HepG2 (cell line): Measurements from ENCODE around the gene OGFR. TPM values are rescaled to one million over a fixed set of nuclear protein-coding genes. Genes with fewer than 3 reads are reported as not detected.
A peak's percentile ranks its signal among the peaks of the same experiment; 100 is the strongest.

Experiments
- ARNT ChIP-seq: fragments of 450-650 bp; IDR thresholded peaks from 2 replicates; pipeline ENCODE4 v1.6.1; 2017
- ATAD3A ChIP-seq: sonication (generic); formaldehyde crosslinking; IDR thresholded peaks from 2 replicates; pipeline ENCODE4 v1.4.0; 2020; ENCODE audit warnings: missing genetic modification reagents
- ATRX ChIP-seq: sonication (generic); formaldehyde crosslinking; IDR thresholded peaks from 2 replicates; pipeline ENCODE4 v1.4.0; 2020; ENCODE audit warnings: missing genetic modification reagents, borderline replicate concordance
- HNRNPL ChIP-seq: fragments of 200-400 bp; formaldehyde crosslinking; IDR thresholded peaks from 2 replicates; pipeline ENCODE4 v1.6.1; 2017; ENCODE audit warnings: mild to moderate bottlenecking, low read depth, low read length
- HOXD1 ChIP-seq: sonication (generic); formaldehyde crosslinking; IDR thresholded peaks from 2 replicates; pipeline ENCODE4 v1.5.0; 2020; ENCODE audit warnings: missing genetic modification reagents
- MAZ ChIP-seq, 2 experiments: sonication (generic) in 1 of 2; formaldehyde crosslinking in 1 of 2; IDR thresholded peaks; 2 replicates each; pipeline versions ENCODE4 v1.5.0 to v1.6.1; 2012 to 2020; ENCODE audit warnings: low read depth in 2 of 2, mild to moderate bottlenecking in 2 of 2, borderline replicate concordance in 1 of 2, improper control_type of control experiment in 1 of 2, low read length in 1 of 2, missing genetic modification reagents in 1 of 2, moderate library complexity in 1 of 2
- NAIF1 ChIP-seq: sonication (generic); formaldehyde crosslinking; IDR thresholded peaks from 2 replicates; pipeline ENCODE4 v1.5.0; 2020; ENCODE audit warnings: mild to moderate bottlenecking, missing genetic modification reagents, borderline replicate concordance
- PTBP1 ChIP-seq: fragments of 200-400 bp; formaldehyde crosslinking; IDR thresholded peaks from 2 replicates; pipeline ENCODE4 v1.6.1; 2018; ENCODE audit warnings: low read length, low read depth; ENCODE audit not compliant: poor library complexity, severe bottlenecking
- REL ChIP-seq: sonication (generic); formaldehyde crosslinking; conservative IDR thresholded peaks from 2 replicates; pipeline ENCODE4 v1.8.0; 2022; ENCODE audit warnings: mild to moderate bottlenecking, missing genetic modification reagents, moderate library complexity
- STAG1 ChIP-seq: sonication (generic); formaldehyde crosslinking; IDR thresholded peaks from 2 replicates; pipeline ENCODE4 v1.4.0; 2020; ENCODE audit warnings: missing genetic modification reagents
- TSC22D2 ChIP-seq: sonication (generic); formaldehyde crosslinking; IDR thresholded peaks from 2 replicates; pipeline ENCODE4 v1.5.1; 2020; ENCODE audit warnings: missing genetic modification reagents, mild to moderate bottlenecking, borderline replicate concordance
- ZNF260 ChIP-seq: sonication (generic); formaldehyde crosslinking; IDR thresholded peaks from 2 replicates; pipeline ENCODE4 v1.4.0; 2020; ENCODE audit warnings: missing genetic modification reagents, low read depth, mild to moderate bottlenecking, borderline replicate concordance
- ZNF383 ChIP-seq: sonication (generic); formaldehyde crosslinking; IDR thresholded peaks from 2 replicates; pipeline ENCODE4 v1.4.0; 2020; ENCODE audit warnings: missing genetic modification reagents, mild to moderate bottlenecking, borderline replicate concordance
- ZNF614 ChIP-seq: IDR thresholded peaks from 2 replicates; pipeline ENCODE4 v1.6.1; 2018; ENCODE audit warnings: missing biosample characterization, missing genetic modification reagents, inconsistent platforms, borderline replicate concordance
- ZNF724P ChIP-seq: sonication (generic); formaldehyde crosslinking; IDR thresholded peaks from 2 replicates; pipeline ENCODE4 v1.8.0; 2022; ENCODE audit warnings: missing genetic modification reagents, borderline replicate concordance
- polyA plus RNA-seq, 8 experiments: library from polyadenylated mRNA; depleted of rRNA in 3 of 8; stranded (reverse) in 7 of 8; unstranded in 1 of 8; fragments of >200 nt; fragmentation: Illumina TruSeq in 4 of 8; extraction: Trizol in 4 of 8; gene quantifications; 2 replicates each; pipeline versions ENCODE4 v1.2.1 to v1.2.3, GENCODE V29; 2011 to 2016; ENCODE audit warnings: low read depth in 4 of 8, missing spikeins in 1 of 8, mixed read lengths in 1 of 8; ENCODE audit not compliant: insufficient read depth in 1 of 8
- total RNA-seq, 5 experiments: library from RNA; depleted of rRNA; stranded (reverse); fragments of >200 nt; fragmentation: Illumina TruSeq; extraction: Trizol; gene quantifications; 2 replicates each; pipeline ENCODE4 v1.2.3, GENCODE V29; 2016; ENCODE audit warnings: low read depth in 1 of 5
- TF ChIP-seq, protein P1 (sequence below): sonication (generic); formaldehyde crosslinking; IDR thresholded peaks from 2 replicates; pipeline ENCODE4 v1.4.0; 2020; ENCODE audit warnings: mild to moderate bottlenecking, missing genetic modification reagents
- TF ChIP-seq, protein P2 (sequence below): IDR thresholded peaks from 2 replicates; pipeline ENCODE4 v1.6.1; 2012; ENCODE audit warnings: low read length, improper control_type of control experiment

OGFR gene
- total and polyA plus RNA-seq, 2 of the 13 experiments (the other 11 are each of a cell fraction or from before 2014, with no cell fraction given) = 47.7 to 81.8 TPM

DNA sequence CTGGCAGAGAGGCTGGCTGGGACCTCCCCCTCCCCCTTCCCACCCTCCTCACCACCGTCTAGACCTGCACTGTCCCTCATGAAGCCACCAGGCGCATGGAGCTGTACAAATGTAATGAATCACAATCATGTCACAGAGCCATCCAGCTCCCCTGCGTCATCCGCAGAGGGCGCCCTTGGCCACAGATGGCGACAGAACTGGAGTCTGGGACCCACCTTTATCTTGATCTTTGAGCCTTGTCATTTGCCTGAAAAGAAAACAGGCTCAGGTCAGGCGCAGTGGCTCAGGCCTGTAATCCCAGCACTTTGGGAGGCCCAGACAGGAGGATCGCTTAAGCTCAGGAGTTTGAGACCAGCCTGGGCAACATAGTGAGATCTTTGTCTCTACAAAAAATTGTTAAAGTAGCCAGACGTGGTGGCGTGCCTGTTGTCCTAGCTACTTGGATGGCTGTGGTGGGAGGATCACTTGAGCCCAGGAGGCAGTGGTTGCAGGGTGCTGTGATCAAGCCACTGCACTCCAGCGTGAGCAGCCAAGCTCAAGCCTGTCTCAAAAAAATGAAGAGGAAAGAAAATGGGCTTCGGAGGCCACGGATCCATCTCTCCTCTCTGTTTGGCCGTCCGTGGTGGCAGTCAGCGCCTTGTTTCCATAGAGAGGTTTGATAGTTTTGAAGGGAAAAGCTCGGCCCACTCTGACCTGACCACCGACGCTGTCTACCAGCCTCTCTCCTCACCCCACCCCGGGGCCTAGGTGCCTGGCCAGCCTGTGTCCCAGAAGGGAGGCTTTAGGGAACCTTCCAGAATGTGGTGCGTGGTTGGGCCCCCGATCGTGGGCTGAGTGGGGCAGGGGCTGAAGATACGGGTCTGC is 18.4 kb downstream of the OGFR start (continued):
- TF ChIP-seq, protein P1, sequence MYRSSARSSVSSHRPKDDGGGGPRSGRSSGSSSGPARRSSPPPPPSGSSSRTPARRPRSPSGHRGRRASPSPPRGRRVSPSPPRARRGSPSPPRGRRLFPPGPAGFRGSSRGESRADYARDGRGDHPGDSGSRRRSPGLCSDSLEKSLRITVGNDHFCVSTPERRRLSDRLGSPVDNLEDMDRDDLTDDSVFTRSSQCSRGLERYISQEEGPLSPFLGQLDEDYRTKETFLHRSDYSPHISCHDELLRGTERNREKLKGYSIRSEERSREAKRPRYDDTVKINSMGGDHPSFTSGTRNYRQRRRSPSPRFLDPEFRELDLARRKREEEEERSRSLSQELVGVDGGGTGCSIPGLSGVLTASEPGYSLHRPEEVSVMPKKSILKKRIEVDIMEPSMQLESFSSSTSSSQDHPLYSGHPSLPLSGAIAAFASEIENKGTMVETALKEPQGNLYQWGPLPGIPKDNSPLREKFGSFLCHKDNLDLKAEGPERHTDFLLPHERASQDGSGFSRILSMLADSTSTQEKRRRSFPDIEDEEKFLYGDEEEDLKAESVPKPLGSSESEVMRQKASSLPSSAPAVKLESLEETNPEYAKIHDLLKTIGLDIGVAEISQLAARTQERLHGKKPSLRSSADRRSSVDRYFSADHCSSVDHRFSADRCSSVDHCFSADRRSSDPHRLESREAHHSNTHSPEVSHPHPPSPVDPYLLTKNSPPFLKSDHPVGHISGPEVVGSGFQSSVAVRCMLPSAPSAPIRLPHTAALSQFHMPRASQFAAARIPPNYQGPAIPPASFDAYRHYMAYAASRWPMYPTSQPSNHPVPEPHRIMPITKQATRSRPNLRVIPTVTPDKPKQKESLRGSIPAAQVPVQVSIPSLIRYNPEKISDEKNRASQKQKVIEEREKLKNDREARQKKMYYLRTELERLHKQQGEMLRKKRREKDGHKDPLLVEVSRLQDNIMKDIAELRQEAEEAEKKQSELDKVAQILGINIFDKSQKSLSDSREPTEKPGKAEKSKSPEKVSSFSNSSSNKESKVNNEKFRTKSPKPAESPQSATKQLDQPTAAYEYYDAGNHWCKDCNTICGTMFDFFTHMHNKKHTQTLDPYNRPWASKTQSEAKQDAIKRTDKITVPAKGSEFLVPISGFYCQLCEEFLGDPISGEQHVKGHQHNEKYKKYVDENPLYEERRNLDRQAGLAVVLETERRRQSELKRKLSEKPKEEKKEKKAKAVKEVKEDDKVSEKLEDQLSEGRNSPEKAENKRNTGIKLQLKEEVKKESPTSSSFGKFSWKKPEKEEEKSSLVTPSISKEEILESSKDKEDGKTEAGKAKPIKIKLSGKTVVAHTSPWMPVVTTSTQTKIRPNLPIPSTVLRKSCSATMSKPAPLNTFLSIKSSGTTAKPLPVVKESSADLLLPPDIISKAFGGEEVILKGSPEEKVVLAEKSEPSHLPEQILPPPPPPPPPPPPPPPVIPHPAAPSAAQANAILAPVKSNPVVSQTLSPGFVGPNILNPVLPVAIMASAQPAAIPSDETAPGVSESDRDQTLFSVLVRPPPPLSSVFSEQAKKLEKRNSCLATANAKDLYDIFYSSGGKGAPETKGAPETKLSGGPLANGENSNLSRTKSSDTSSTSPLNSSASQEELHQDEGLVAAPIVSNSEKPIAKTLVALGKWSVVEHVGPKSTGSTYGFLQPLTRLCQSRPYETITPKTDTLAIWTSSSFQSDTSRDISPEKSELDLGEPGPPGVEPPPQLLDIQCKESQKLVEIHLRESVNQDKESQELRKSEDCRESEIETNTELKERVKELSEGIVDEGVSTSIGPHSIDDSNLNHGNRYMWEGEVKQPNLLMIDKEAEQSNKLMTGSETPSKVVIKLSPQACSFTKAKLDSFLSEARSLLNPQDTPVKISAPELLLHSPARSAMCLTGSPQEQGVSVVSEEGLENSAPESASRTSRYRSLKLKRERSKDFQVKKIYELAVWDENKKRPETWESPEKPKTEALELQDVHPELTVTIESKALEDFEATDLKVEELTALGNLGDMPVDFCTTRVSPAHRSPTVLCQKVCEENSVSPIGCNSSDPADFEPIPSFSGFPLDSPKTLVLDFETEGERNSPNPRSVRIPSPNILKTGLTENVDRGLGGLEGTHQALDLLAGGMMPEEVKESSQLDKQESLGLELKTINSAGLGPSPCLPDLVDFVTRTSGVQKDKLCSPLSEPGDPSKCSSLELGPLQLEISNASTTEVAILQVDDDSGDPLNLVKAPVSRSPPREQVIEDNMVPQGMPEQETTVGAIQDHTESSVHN (CRISPR knock-in tag) = no peak; the same call in 1 of the 2 replicates
- TF ChIP-seq NAIF1 (CRISPR knock-in tag) (no peak; the same call in 1 of the 2 replicates), HNRNPL (0 out of 2 replicates have a peak, but pooled peaks have one; percentile 56), PTBP1 (peak; percentile 77), ZNF383 (CRISPR knock-in tag) (no peak), STAG1 (peak; percentile 98), TSC22D2 (CRISPR knock-in tag) (peak; percentile 76), ZNF260 (CRISPR knock-in tag) (no peak), ZNF724P (CRISPR knock-in tag) (peak; percentile 75; the same call in 1 of the 2 replicates), HOXD1 (0 out of 2 replicates have a peak, but pooled peaks have one; percentile 68), MAZ (IDR thresholded peaks at IDR 0.05; ENCODE audit: borderline replicate concordance, low read depth, low read length) (0 out of 2 replicates have a peak, but pooled peaks have one; percentile 40), MAZ (CRISPR knock-in tag; IDR thresholded peaks at IDR 0.05; ENCODE audit: low read depth) (peak; percentile 45), ATRX (CRISPR knock-in tag) (no peak), ATAD3A (CRISPR knock-in tag) (no peak), ZNF614 (CRISPR knock-in tag) (peak; percentile 99), ARNT (no peak), REL (CRISPR knock-in tag) (no peak)
- TF ChIP-seq, protein P2, sequence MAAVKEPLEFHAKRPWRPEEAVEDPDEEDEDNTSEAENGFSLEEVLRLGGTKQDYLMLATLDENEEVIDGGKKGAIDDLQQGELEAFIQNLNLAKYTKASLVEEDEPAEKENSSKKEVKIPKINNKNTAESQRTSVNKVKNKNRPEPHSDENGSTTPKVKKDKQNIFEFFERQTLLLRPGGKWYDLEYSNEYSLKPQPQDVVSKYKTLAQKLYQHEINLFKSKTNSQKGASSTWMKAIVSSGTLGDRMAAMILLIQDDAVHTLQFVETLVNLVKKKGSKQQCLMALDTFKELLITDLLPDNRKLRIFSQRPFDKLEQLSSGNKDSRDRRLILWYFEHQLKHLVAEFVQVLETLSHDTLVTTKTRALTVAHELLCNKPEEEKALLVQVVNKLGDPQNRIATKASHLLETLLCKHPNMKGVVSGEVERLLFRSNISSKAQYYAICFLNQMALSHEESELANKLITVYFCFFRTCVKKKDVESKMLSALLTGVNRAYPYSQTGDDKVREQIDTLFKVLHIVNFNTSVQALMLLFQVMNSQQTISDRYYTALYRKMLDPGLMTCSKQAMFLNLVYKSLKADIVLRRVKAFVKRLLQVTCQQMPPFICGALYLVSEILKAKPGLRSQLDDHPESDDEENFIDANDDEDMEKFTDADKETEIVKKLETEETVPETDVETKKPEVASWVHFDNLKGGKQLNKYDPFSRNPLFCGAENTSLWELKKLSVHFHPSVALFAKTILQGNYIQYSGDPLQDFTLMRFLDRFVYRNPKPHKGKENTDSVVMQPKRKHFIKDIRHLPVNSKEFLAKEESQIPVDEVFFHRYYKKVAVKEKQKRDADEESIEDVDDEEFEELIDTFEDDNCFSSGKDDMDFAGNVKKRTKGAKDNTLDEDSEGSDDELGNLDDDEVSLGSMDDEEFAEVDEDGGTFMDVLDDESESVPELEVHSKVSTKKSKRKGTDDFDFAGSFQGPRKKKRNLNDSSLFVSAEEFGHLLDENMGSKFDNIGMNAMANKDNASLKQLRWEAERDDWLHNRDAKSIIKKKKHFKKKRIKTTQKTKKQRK = no peak
